ENCODE results near the gene ZFYVE27. TPM values are rescaled to one million over a fixed set of nuclear protein-coding genes. Genes with fewer than 3 reads are reported as not detected.

The ZFYVE27 gene
- total RNA-seq, 2 donors from 2014 or later, result 14.6 to 16.1 TPM

- no peak overlapping the region for H3K4me3 ChIP-seq
- peaks cover 0 to 52% of the 10 kb centered on the region in 2 donors for H3K4me1 ChIP-seq
- peaks cover 19% of the 10 kb centered on the region for H3K36me3 ChIP-seq
- no peaks in the 10 kb centered on the region for H3K27me3 ChIP-seq
- H3K9me3 ChIP-seq, result no peaks in the 10 kb centered on the region
- H3K27ac ChIP-seq, result peak overlapping the region; percentile 66 to 80
- TF ChIP-seq, protein P1, sequence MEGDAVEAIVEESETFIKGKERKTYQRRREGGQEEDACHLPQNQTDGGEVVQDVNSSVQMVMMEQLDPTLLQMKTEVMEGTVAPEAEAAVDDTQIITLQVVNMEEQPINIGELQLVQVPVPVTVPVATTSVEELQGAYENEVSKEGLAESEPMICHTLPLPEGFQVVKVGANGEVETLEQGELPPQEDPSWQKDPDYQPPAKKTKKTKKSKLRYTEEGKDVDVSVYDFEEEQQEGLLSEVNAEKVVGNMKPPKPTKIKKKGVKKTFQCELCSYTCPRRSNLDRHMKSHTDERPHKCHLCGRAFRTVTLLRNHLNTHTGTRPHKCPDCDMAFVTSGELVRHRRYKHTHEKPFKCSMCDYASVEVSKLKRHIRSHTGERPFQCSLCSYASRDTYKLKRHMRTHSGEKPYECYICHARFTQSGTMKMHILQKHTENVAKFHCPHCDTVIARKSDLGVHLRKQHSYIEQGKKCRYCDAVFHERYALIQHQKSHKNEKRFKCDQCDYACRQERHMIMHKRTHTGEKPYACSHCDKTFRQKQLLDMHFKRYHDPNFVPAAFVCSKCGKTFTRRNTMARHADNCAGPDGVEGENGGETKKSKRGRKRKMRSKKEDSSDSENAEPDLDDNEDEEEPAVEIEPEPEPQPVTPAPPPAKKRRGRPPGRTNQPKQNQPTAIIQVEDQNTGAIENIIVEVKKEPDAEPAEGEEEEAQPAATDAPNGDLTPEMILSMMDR (IDR thresholded peaks at IDR 0.05), result no peak
- DNase-seq (ENCODE audit: low spot score), result no peak
Measured at GRCh38 chr10:97762816-97763215, 25.9 kb downstream of the ZFYVE27 start.

DNA sequence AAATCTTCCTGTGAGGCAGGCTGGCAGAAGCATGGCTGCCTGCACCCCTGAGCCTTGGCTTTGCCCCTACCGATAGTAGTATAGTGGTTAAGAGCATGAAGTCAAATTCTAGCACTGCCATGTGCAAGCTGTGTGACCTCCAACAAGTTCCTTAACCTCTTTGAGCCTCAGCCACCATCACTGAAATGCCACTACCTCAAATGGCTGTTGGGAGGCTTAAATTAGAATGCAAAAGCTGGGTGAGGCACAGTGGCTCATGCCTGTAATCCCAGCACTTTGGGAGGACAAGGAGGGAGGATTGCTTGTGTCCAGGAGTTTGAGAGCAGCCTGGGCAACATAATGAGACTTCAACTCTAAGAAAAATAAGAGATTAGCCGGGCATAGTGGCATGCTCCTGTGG is 26.5 kb downstream of the ZFYVE27 start:
- H3K36me3 ChIP-seq, result peaks cover 24% of the 10 kb centered on the region
- TF ChIP-seq, protein P1 (IDR thresholded peaks at IDR 0.05), result no peak
- H3K4me1 ChIP-seq, result peaks cover 0 to 52% of the 10 kb centered on the region in 2 donors
- no peak for DNase-seq (ENCODE audit: low spot score)
- H3K27ac ChIP-seq, result peak overlapping the region; percentile 66 to 80
- H3K9me3 ChIP-seq, result no peaks in the 10 kb centered on the region
- H3K4me3 ChIP-seq, result no peak overlapping the region
- H3K27me3 ChIP-seq, result no peaks in the 10 kb centered on the region

DNA sequence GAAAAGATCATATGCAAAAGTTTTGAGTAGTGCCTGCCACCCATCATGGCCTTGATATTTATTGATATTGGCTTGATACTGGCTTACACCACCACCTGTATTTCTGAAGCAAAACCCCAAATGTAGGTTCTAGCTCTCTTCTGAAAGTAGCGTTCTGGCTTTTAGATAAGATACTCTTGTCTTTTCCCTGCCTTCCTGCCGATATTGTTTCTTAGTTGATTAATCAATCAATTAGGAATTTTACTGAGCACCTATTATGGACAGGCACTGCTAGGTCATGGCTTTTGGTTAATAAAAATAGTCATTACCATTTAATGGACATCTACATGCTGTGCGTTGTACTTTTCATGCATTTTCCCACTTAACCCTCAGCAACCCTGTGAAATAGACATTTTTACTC is 27.0 kb downstream of the ZFYVE27 start:
- peak overlapping the region; percentile 66 to 80 for H3K27ac ChIP-seq
- H3K27me3 ChIP-seq, result no peaks in the 10 kb centered on the region
- TF ChIP-seq, protein P1 (IDR thresholded peaks at IDR 0.05), result no peak
- peaks cover 26% of the 10 kb centered on the region for H3K36me3 ChIP-seq
- peaks cover 0 to 52% of the 10 kb centered on the region in 2 donors for H3K4me1 ChIP-seq
- H3K4me3 ChIP-seq, result no peak overlapping the region
- no peak for DNase-seq (ENCODE audit: low spot score)
- H3K9me3 ChIP-seq, result no peaks in the 10 kb centered on the region

- DNase-seq (ENCODE audit: low spot score), result no peak
Measured at GRCh38 chr10:97764519-97764931, 27.6 kb downstream of the ZFYVE27 start.

GRCh38 chr10:97765201-97765600 is 28.3 kb downstream of the ZFYVE27 start:
- DNase-seq (ENCODE audit: low spot score), result no peak
- Histone ChIP-seq H3K4me3 (no peak overlapping the region), H3K36me3 (peaks cover 15% of the 10 kb centered on the region), H3K27me3 (no peaks in the 10 kb centered on the region), H3K4me1 (peaks cover 0 to 48% of the 10 kb centered on the region in 2 donors), H3K27ac (peak overlapping the region in 1 of 2 donors; percentile 80), H3K9me3 (no peaks in the 10 kb centered on the region)
- TF ChIP-seq, protein P1 (IDR thresholded peaks at IDR 0.05), result no peak

More at GRCh38 chr10:97764519-97764931, 27.6 kb downstream of the ZFYVE27 start:
- Histone ChIP-seq H3K27ac (peak overlapping the region; percentile 16 to 80), H3K36me3 (peaks cover 21% of the 10 kb centered on the region), H3K4me1 (peaks cover 0 to 51% of the 10 kb centered on the region in 2 donors), H3K27me3 (no peaks in the 10 kb centered on the region), H3K9me3 (no peaks in the 10 kb centered on the region), H3K4me3 (no peak overlapping the region)
- TF ChIP-seq, protein P1 (IDR thresholded peaks at IDR 0.05), result no peak

All from right atrium auricular region (tissue), 2 donors.